ENCODE data around the gene GLRA2.

- TF ChIP-seq, protein P1, sequence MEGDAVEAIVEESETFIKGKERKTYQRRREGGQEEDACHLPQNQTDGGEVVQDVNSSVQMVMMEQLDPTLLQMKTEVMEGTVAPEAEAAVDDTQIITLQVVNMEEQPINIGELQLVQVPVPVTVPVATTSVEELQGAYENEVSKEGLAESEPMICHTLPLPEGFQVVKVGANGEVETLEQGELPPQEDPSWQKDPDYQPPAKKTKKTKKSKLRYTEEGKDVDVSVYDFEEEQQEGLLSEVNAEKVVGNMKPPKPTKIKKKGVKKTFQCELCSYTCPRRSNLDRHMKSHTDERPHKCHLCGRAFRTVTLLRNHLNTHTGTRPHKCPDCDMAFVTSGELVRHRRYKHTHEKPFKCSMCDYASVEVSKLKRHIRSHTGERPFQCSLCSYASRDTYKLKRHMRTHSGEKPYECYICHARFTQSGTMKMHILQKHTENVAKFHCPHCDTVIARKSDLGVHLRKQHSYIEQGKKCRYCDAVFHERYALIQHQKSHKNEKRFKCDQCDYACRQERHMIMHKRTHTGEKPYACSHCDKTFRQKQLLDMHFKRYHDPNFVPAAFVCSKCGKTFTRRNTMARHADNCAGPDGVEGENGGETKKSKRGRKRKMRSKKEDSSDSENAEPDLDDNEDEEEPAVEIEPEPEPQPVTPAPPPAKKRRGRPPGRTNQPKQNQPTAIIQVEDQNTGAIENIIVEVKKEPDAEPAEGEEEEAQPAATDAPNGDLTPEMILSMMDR (conservative IDR thresholded peaks at IDR 0.05 in 1 of 2, IDR thresholded peaks at IDR 0.05 in 1 of 2; ENCODE audit: extremely low read depth in 1 of 2, insufficient read depth in 1 of 2, low read depth in 1 of 2, low read length in 2 of 2), result no peak
- no peak for TF ChIP-seq EZH2 (IDR thresholded peaks at IDR 0.05; ENCODE audit: borderline replicate concordance, low read length)
Measured at GRCh38 chrX:14777525-14777924, 248.2 kb downstream of the GLRA2 start.

Data from mammary epithelial cell (primary cell).